Liver (tissue), 9 donors: ENCODE measurements around the gene CD109. TPM values are rescaled to one million over a fixed set of nuclear protein-coding genes. Genes with fewer than 3 reads are reported as not detected.

ENCODE experiments used
- DNase-seq: peaks from one replicate; pipeline ENCODE4 v3.0.0-alpha.2; 2017; ENCODE audit warnings: low spot score
- H3K27ac ChIP-seq, 2 donors: one replicate each; pipeline ENCODE4 v1.7.0; 2013; ENCODE audit warnings: inconsistent platforms in 2 of 2, low read length in 2 of 2, control low read depth in 1 of 2, low read depth in 1 of 2, mild to moderate bottlenecking in 1 of 2
- H3K27me3 ChIP-seq, 4 donors: one replicate each; pipeline versions ENCODE4 v1.6.1 to v1.7.0; 2013; ENCODE audit warnings: low read length in 3 of 4, inconsistent platforms in 1 of 4, mild to moderate bottlenecking in 1 of 4, moderate library complexity in 1 of 4; ENCODE audit not compliant: control insufficient read depth in 4 of 4, insufficient read depth in 4 of 4
- H3K36me3 ChIP-seq, 4 donors: one replicate each; pipeline versions ENCODE4 v1.6.1 to v1.7.0; 2013; ENCODE audit warnings: low read length in 3 of 4, mild to moderate bottlenecking in 3 of 4, low read depth in 1 of 4, moderate library complexity in 1 of 4; ENCODE audit not compliant: control insufficient read depth in 4 of 4, insufficient read depth in 3 of 4
- H3K4me1 ChIP-seq, 4 donors: one replicate each; pipeline versions ENCODE4 v1.6.1 to v1.7.0; 2013; ENCODE audit warnings: low read length in 3 of 4, mild to moderate bottlenecking in 3 of 4, moderate library complexity in 1 of 4; ENCODE audit not compliant: control insufficient read depth in 4 of 4, insufficient read depth in 4 of 4
- H3K4me3 ChIP-seq, 3 donors: one replicate each; pipeline versions ENCODE4 v1.6.1 to v1.7.0; 2013; ENCODE audit warnings: low read length in 3 of 3, control low read depth in 1 of 3, low read depth in 1 of 3, mild to moderate bottlenecking in 1 of 3
- H3K9ac ChIP-seq, 2 donors: one replicate each; pipeline ENCODE4 v1.7.0; 2013; ENCODE audit warnings: low read length in 2 of 2, mild to moderate bottlenecking in 2 of 2, moderate library complexity in 2 of 2, control low read depth in 1 of 2, low read depth in 1 of 2
- H3K9me3 ChIP-seq, 4 donors: one replicate each; pipeline versions ENCODE4 v1.6.1 to v1.7.0; 2013; ENCODE audit warnings: low read length in 3 of 4; ENCODE audit not compliant: control insufficient read depth in 4 of 4
- EGR1 ChIP-seq, 2 donors: IDR thresholded peaks; 2 replicates each; pipeline ENCODE4 v1.6.1; 2016 to 2018; ENCODE audit warnings: antibody characterized with exemption in 2 of 2, low read depth in 2 of 2
- FOXA1 ChIP-seq: IDR thresholded peaks from 2 replicates; pipeline ENCODE4 v1.6.1; 2016; ENCODE audit warnings: antibody characterized with exemption
- FOXA2 ChIP-seq: IDR thresholded peaks from 2 replicates; pipeline ENCODE4 v1.6.1; 2016; ENCODE audit warnings: antibody characterized with exemption
- GABPA ChIP-seq, 2 donors: IDR thresholded peaks in 1 of 2; conservative IDR thresholded peaks in 1 of 2; 2 replicates each; pipeline ENCODE4 v1.6.1; 2016; ENCODE audit warnings: antibody characterized with exemption in 2 of 2, mild to moderate bottlenecking in 1 of 2, moderate library complexity in 1 of 2
- HNF4A ChIP-seq, 2 donors: conservative IDR thresholded peaks; 2 replicates each; pipeline ENCODE4 v1.6.1; 2016; ENCODE audit warnings: antibody characterized with exemption in 2 of 2, mild to moderate bottlenecking in 2 of 2
- HNF4G ChIP-seq: IDR thresholded peaks from 2 replicates; pipeline ENCODE4 v1.6.1; 2016; ENCODE audit warnings: antibody characterized with exemption
- JUND ChIP-seq, 2 donors: IDR thresholded peaks; 2 replicates each; pipeline ENCODE4 v1.6.1; 2016; ENCODE audit warnings: antibody characterized with exemption in 2 of 2
- NR2F2 ChIP-seq: IDR thresholded peaks from 2 replicates; pipeline ENCODE4 v1.6.1; 2016; ENCODE audit warnings: antibody characterized with exemption
- RAD21 ChIP-seq, 2 donors: IDR thresholded peaks; 2 replicates each; pipeline ENCODE4 v1.6.1; 2016; ENCODE audit warnings: antibody characterized with exemption in 2 of 2, mild to moderate bottlenecking in 2 of 2
- RXRA ChIP-seq, 2 donors: IDR thresholded peaks; 2 replicates each; pipeline ENCODE4 v1.6.1; 2017 to 2018; ENCODE audit warnings: antibody characterized with exemption in 2 of 2, mild to moderate bottlenecking in 1 of 2
- SP1 ChIP-seq: IDR thresholded peaks from 2 replicates; pipeline ENCODE4 v1.6.1; 2018; ENCODE audit warnings: antibody characterized with exemption, mild to moderate bottlenecking
- TAF1 ChIP-seq: conservative IDR thresholded peaks from 2 replicates; pipeline ENCODE4 v1.6.1; 2016; ENCODE audit warnings: antibody characterized with exemption, mild to moderate bottlenecking
- YY1 ChIP-seq: IDR thresholded peaks from 2 replicates; pipeline ENCODE4 v1.6.1; 2016; ENCODE audit warnings: antibody characterized with exemption, mild to moderate bottlenecking
- WGBS: extraction: QIAGEN DNeasy Blood & Tissue Kit; methylation state at CpG from one replicate; pipeline ENCODE4 v1.1.7; 2013; 5-methylcytosine and 5-hydroxymethylcytosine counted together
- polyA plus RNA-seq, 2 donors: library from polyadenylated mRNA; stranded (reverse) in 1 of 2; unstranded in 1 of 2; fragments of 200-250 nt in 1 of 2; fragments of >200 nt in 1 of 2; fragmentation: Nextera tagmentation in 1 of 2; extraction: Ambion mirVana in 1 of 2; gene quantifications; one replicate each; pipeline versions ENCODE4 v1.2.1 to v1.2.3, GENCODE V29; 2013 to 2015
- total RNA-seq, 2 donors: library from RNA; depleted of rRNA; stranded (reverse); fragments of >200 nt; gene quantifications; one replicate each; pipeline ENCODE4 v1.2.3, GENCODE V29; 2014
- TF ChIP-seq, protein P1 (sequence below): IDR thresholded peaks from 2 replicates; pipeline ENCODE4 v1.6.1; 2016; ENCODE audit warnings: antibody characterized with exemption
- TF ChIP-seq, protein P2 (sequence below): IDR thresholded peaks from 2 replicates; pipeline ENCODE4 v1.6.1; 2016; ENCODE audit warnings: antibody characterized with exemption
- TF ChIP-seq, protein P3 (sequence below): IDR thresholded peaks from 2 replicates; pipeline ENCODE4 v1.6.1; 2016; ENCODE audit warnings: antibody characterized with exemption
- TF ChIP-seq, protein P4 (sequence below): IDR thresholded peaks from 2 replicates; pipeline ENCODE4 v1.6.1; 2016; ENCODE audit warnings: antibody characterized with exemption, mild to moderate bottlenecking
- TF ChIP-seq, protein P5 (sequence below): fragments of 150-350 bp; IDR thresholded peaks from 2 replicates; pipeline ENCODE4 v1.5.1; 2017; ENCODE audit warnings: improper control_type of control experiment, low read depth, low read length; ENCODE audit not compliant: missing input control
- donor health status: healthy.
- donor health status: healthy.
- donor health status: healthy.
- donor health status: healthy.
- donor health status: healthy.

Gene CD109
- total and polyA plus RNA-seq, 4 donors, result 0.18 to 2.0 (median 0.32) TPM

DNA sequence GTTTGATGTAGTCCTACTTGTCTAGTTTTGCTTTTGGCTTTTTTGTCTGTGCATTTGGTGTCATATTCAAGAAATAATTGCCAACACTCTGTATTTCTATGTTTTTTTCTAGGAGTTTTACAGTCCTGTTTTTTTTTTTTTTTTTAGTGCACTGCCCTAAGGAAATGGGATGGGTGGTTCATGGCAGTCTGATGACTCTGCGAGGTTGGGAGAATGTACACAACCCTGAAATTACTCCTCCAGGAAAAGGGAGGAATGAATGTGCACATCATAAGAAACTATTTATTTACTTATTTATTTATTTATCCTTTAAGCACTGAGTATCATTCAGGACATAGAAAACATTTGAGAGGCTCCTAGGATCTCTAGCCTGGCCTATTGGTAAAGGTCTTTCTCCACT, 27.0 kb upstream of the CD109 start:
- Histone ChIP-seq H3K4me3 (no peak overlapping the region), H3K9me3 (no peaks in the 10 kb centered on the region), H3K4me1 (no peaks in the 10 kb centered on the region), H3K36me3 (no peaks in the 10 kb centered on the region), H3K9ac (no peak overlapping the region), H3K27me3 (no peaks in the 10 kb centered on the region), H3K27ac (no peak overlapping the region)
- 92% methylated on average over 1 of the region's 1 CpG for WGBS
- TF ChIP-seq RXRA (IDR thresholded peaks at IDR 0.05) (no peak), RAD21 (IDR thresholded peaks at IDR 0.05) (no peak), HNF4A (conservative IDR thresholded peaks at IDR 0.05) (no peak), GABPA (IDR thresholded peaks at IDR 0.05 in 1 of 2, conservative IDR thresholded peaks at IDR 0.05 in 1 of 2) (no peak)
- DNase-seq, result no peak

DNA sequence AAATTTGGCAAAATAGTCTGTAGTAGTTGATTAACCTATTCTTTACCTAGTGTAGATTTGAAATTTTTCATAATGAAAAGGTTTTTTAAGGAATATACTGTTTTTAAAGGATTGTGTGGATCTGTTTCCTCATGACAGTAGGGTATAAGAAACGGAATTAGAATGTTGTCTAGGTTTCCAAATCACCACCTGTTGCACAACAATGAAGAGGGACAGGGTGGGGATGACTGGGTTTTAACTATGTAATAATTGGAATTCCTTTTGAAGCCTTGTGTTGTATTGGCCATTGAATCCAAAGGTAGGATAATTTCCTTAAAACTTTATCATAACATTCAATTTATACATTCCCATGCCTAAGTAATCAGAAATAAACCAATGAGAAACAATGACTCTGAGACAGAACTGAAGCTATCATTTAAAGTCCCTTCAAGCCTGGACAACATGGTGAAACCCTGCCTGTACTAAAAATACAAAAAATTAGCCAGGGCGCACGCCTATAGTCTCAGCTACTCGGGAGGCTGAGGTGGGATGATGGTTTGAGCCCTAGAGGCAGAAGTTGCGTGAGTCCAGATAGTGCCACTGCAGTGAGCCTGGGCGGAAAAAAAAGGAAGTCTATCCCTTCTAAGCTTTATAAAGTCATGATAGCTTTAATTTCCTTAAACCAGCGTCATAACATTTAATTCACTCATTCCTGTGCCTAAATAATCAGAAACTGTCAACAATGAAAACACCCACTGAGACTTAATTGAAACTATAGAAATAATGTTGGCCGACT, 23.9 kb upstream of the CD109 start:
- H3K4me3 ChIP-seq, result no peak overlapping the region
- DNase-seq, result no peak
- H3K36me3 ChIP-seq, result no peaks in the 10 kb centered on the region
- no peaks in the 10 kb centered on the region for H3K9me3 ChIP-seq
- peaks cover 0 to 2% (median 0%) of the 10 kb centered on the region in 4 donors for H3K4me1 ChIP-seq
- no peaks in the 10 kb centered on the region for H3K27me3 ChIP-seq
- 84% methylated on average over 8 of the region's 8 CpGs for WGBS
- H3K9ac ChIP-seq, result no peak overlapping the region
- no peak overlapping the region for H3K27ac ChIP-seq
- TF ChIP-seq, protein P1, sequence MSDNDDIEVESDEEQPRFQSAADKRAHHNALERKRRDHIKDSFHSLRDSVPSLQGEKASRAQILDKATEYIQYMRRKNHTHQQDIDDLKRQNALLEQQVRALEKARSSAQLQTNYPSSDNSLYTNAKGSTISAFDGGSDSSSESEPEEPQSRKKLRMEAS, result no peak
- TF ChIP-seq RAD21 (IDR thresholded peaks at IDR 0.05), result no peak
- no peak for TF ChIP-seq RXRA (IDR thresholded peaks at IDR 0.05)
- TF ChIP-seq JUND (IDR thresholded peaks at IDR 0.05), result no peak
- TF ChIP-seq GABPA (IDR thresholded peaks at IDR 0.05 in 1 of 2, conservative IDR thresholded peaks at IDR 0.05 in 1 of 2), result no peak
- TF ChIP-seq FOXA1, result no peak
- no peak for TF ChIP-seq HNF4G
- no peak for TF ChIP-seq SP1

DNA sequence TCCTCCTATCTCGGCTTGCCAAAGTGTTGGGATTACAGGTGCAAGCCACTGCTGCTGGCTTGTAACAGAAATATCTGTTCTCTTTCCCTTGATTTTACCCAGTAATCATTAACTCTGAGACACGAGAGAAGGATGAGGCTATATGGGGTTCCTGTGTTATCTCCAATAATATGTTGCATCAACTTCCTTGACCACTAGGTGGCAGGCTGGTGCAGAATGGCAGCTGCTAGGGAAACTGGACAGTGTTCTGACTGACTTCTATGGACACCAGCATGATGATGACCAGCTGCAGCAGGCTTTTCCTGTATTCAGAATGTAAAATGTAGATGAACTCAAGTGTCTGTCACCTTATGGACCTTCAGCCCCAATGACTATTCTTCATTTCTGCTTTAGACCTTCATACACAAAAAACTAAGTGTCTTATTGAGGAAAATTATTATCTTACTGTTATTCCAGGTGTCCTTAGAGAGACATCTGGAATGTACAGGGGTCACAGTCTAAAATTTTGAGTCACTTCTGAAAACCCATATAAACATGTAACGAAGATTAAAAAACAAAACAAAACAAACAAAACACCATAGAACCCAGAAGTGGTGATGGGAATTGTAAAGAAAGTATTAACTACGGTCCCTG, 20.4 kb upstream of the CD109 start:
- 39% methylated on average over 4 of the region's 4 CpGs for WGBS
- H3K9ac ChIP-seq, result no peak overlapping the region
- no peak overlapping the region for H3K27ac ChIP-seq
- no peaks in the 10 kb centered on the region for H3K9me3 ChIP-seq
- no peak overlapping the region for H3K4me3 ChIP-seq
- H3K36me3 ChIP-seq, result no peaks in the 10 kb centered on the region
- no peaks in the 10 kb centered on the region for H3K27me3 ChIP-seq
- H3K4me1 ChIP-seq, result peaks cover 0 to 2% (median 0%) of the 10 kb centered on the region in 4 donors
- DNase-seq, result peak; percentile 81
- no peak for TF ChIP-seq NR2F2
- TF ChIP-seq FOXA2, result no peak
- TF ChIP-seq HNF4A (conservative IDR thresholded peaks at IDR 0.05), result peak in 1 of 2 donors; percentile 30
- peak; percentile 24 for TF ChIP-seq SP1
- TF ChIP-seq, protein P2, sequence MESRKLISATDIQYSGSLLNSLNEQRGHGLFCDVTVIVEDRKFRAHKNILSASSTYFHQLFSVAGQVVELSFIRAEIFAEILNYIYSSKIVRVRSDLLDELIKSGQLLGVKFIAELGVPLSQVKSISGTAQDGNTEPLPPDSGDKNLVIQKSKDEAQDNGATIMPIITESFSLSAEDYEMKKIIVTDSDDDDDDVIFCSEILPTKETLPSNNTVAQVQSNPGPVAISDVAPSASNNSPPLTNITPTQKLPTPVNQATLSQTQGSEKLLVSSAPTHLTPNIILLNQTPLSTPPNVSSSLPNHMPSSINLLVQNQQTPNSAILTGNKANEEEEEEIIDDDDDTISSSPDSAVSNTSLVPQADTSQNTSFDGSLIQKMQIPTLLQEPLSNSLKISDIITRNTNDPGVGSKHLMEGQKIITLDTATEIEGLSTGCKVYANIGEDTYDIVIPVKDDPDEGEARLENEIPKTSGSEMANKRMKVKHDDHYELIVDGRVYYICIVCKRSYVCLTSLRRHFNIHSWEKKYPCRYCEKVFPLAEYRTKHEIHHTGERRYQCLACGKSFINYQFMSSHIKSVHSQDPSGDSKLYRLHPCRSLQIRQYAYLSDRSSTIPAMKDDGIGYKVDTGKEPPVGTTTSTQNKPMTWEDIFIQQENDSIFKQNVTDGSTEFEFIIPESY, result no peak
- peak; percentile 23 to 37 for TF ChIP-seq RXRA (IDR thresholded peaks at IDR 0.05)
- TF ChIP-seq EGR1 (IDR thresholded peaks at IDR 0.05; ENCODE audit: low read depth in 2 of 2), result no peak
- peak; percentile 86 to 91 for TF ChIP-seq RAD21 (IDR thresholded peaks at IDR 0.05)
- no peak for TF ChIP-seq YY1
- TF ChIP-seq, protein P3, sequence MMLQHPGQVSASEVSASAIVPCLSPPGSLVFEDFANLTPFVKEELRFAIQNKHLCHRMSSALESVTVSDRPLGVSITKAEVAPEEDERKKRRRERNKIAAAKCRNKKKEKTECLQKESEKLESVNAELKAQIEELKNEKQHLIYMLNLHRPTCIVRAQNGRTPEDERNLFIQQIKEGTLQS, result peak; percentile 31
- TF ChIP-seq, protein P1, result no peak
- TF ChIP-seq GABPA (IDR thresholded peaks at IDR 0.05 in 1 of 2, conservative IDR thresholded peaks at IDR 0.05 in 1 of 2), result no peak
- TF ChIP-seq TAF1, result no peak
- no peak for TF ChIP-seq JUND (IDR thresholded peaks at IDR 0.05)
- TF ChIP-seq, protein P4, sequence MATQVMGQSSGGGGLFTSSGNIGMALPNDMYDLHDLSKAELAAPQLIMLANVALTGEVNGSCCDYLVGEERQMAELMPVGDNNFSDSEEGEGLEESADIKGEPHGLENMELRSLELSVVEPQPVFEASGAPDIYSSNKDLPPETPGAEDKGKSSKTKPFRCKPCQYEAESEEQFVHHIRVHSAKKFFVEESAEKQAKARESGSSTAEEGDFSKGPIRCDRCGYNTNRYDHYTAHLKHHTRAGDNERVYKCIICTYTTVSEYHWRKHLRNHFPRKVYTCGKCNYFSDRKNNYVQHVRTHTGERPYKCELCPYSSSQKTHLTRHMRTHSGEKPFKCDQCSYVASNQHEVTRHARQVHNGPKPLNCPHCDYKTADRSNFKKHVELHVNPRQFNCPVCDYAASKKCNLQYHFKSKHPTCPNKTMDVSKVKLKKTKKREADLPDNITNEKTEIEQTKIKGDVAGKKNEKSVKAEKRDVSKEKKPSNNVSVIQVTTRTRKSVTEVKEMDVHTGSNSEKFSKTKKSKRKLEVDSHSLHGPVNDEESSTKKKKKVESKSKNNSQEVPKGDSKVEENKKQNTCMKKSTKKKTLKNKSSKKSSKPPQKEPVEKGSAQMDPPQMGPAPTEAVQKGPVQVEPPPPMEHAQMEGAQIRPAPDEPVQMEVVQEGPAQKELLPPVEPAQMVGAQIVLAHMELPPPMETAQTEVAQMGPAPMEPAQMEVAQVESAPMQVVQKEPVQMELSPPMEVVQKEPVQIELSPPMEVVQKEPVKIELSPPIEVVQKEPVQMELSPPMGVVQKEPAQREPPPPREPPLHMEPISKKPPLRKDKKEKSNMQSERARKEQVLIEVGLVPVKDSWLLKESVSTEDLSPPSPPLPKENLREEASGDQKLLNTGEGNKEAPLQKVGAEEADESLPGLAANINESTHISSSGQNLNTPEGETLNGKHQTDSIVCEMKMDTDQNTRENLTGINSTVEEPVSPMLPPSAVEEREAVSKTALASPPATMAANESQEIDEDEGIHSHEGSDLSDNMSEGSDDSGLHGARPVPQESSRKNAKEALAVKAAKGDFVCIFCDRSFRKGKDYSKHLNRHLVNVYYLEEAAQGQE, result no peak
- TF ChIP-seq, protein P5, sequence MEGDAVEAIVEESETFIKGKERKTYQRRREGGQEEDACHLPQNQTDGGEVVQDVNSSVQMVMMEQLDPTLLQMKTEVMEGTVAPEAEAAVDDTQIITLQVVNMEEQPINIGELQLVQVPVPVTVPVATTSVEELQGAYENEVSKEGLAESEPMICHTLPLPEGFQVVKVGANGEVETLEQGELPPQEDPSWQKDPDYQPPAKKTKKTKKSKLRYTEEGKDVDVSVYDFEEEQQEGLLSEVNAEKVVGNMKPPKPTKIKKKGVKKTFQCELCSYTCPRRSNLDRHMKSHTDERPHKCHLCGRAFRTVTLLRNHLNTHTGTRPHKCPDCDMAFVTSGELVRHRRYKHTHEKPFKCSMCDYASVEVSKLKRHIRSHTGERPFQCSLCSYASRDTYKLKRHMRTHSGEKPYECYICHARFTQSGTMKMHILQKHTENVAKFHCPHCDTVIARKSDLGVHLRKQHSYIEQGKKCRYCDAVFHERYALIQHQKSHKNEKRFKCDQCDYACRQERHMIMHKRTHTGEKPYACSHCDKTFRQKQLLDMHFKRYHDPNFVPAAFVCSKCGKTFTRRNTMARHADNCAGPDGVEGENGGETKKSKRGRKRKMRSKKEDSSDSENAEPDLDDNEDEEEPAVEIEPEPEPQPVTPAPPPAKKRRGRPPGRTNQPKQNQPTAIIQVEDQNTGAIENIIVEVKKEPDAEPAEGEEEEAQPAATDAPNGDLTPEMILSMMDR, result peak; percentile 85
- no peak for TF ChIP-seq FOXA1
